NCI-H2081 treated with DMSO at 0.1 percent for 48 hours (cell line): Measurements from ENCODE around the gene VASP.

Experiments used
- DNase-seq: peaks from one replicate; lab custom pipeline; 2025; lab: John Stamatoyannopoulos, UW

Gene VASP

GRCh38 chr19:45556835-45557234 is 49.6 kb downstream of the VASP start:
- no peak for DNase-seq

GRCh38 chr19:45558399-45558878 is 51.2 kb downstream of the VASP start:
- DNase-seq = no peak

GRCh38 chr19:45560038-45560437 is 52.8 kb downstream of the VASP start:
- no peak for DNase-seq

- no peak for DNase-seq
Measured at GRCh38 chr19:45560686-45561085, 53.4 kb downstream of the VASP start.

GRCh38 chr19:45564131-45564780 is 57.0 kb downstream of the VASP start:
- no peak for DNase-seq

- DNase-seq = no peak
Measured at GRCh38 chr19:45567609-45568008, 60.3 kb downstream of the VASP start.

GRCh38 chr19:45568732-45569131 is 61.5 kb downstream of the VASP start:
- no peak for DNase-seq

GRCh38 chr19:45569619-45570421 is 62.5 kb downstream of the VASP start:
- DNase-seq = no peak

- no peak for DNase-seq
Measured at GRCh38 chr19:45571457-45572220, 64.4 kb downstream of the VASP start.

- no peak for DNase-seq
Measured at GRCh38 chr19:45574526-45574925, 67.2 kb downstream of the VASP start.

- no peak for DNase-seq
Measured at GRCh38 chr19:45575216-45575615, 67.9 kb downstream of the VASP start.
